CD14-positive monocyte (primary cell): ENCODE measurements around the gene ABCA12. TPM values are rescaled to one million over a fixed set of nuclear protein-coding genes. Genes with fewer than 3 reads are reported as not detected.

Experiments used
- DNase-seq, 3 donors: peaks; one replicate each; pipeline ENCODE4 v3.0.0-alpha.2; 2011 to 2022
- H2AFZ ChIP-seq: 2 replicates; pipeline ENCODE4 v1.6.0; 2012; ENCODE audit warnings: mild to moderate bottlenecking, low read depth, low read length, inconsistent platforms; ENCODE audit not compliant: insufficient read depth, poor library complexity, severe bottlenecking
- H3K27ac ChIP-seq, 2 donors: 1 replicate in 1 of 2; 2 replicates in 1 of 2; pipeline ENCODE4 v1.5.1; 2012 to 2013; ENCODE audit warnings: low read length in 2 of 2, control low read depth in 1 of 2, inconsistent platforms in 1 of 2, low read depth in 1 of 2, mild to moderate bottlenecking in 1 of 2
- H3K27me3 ChIP-seq, 2 donors: one replicate each; pipeline versions ENCODE4 v1.6.0 to v1.6.1; 2011 to 2013; ENCODE audit warnings: low read length in 2 of 2; ENCODE audit not compliant: control insufficient read depth in 2 of 2, insufficient read depth in 2 of 2
- H3K36me3 ChIP-seq, 2 donors: replicated peaks in 1 of 2; 1 replicate in 1 of 2; 2 replicates in 1 of 2; pipeline versions ENCODE4 v1.5.1 to v1.6.1; 2012 to 2013; ENCODE audit warnings: low read length in 2 of 2, control low read depth in 1 of 2, inconsistent platforms in 1 of 2, mild to moderate bottlenecking in 1 of 2; ENCODE audit not compliant: insufficient read depth in 2 of 2, control insufficient read depth in 1 of 2
- H3K4me1 ChIP-seq, 2 donors: 1 replicate in 1 of 2; 2 replicates in 1 of 2; pipeline versions ENCODE4 v1.5.1 to v1.6.1; 2012 to 2013; ENCODE audit warnings: low read length in 2 of 2, control low read depth in 1 of 2, inconsistent platforms in 1 of 2, mild to moderate bottlenecking in 1 of 2, moderate library complexity in 1 of 2; ENCODE audit not compliant: insufficient read depth in 2 of 2, control insufficient read depth in 1 of 2
- H3K4me2 ChIP-seq: replicated peaks from 2 replicates; pipeline ENCODE3; 2012; ENCODE audit warnings: low read length, moderate library complexity, mild to moderate bottlenecking; ENCODE audit not compliant: poor library complexity, severe bottlenecking; ENCODE audit errors: extremely low read depth
- H3K4me3 ChIP-seq, 3 experiments: fragments of 200-600 bp in 1 of 3; sonication (generic) in 1 of 3; replicated peaks in 1 of 3; 1 replicate in 2 of 3; 2 replicates in 1 of 3; pipeline ENCODE4 v1.5.1; 2011 to 2013; ENCODE audit warnings: low read length in 3 of 3, mild to moderate bottlenecking in 3 of 3, control low read depth in 2 of 3, low read depth in 2 of 3, inconsistent platforms in 1 of 3, moderate library complexity in 1 of 3
- H3K79me2 ChIP-seq: 2 replicates; pipeline ENCODE4 v1.6.0; 2012; ENCODE audit warnings: mild to moderate bottlenecking, control low read depth, inconsistent platforms, low read length, moderate library complexity; ENCODE audit not compliant: insufficient read depth
- H3K9ac ChIP-seq: 2 replicates; pipeline ENCODE4 v1.6.0; 2017; ENCODE audit warnings: low read length, mild to moderate bottlenecking; ENCODE audit not compliant: insufficient read depth, poor library complexity, severe bottlenecking
- H3K9me3 ChIP-seq, 2 donors: replicated peaks in 1 of 2; 1 replicate in 1 of 2; 2 replicates in 1 of 2; pipeline versions ENCODE4 v1.5.1 to v1.6.1; 2012 to 2013; ENCODE audit warnings: low read length in 2 of 2, control low read depth in 1 of 2; ENCODE audit not compliant: control insufficient read depth in 1 of 2, insufficient read depth in 1 of 2
- H4K20me1 ChIP-seq: 2 replicates; pipeline ENCODE4 v1.6.0; 2012; ENCODE audit warnings: mild to moderate bottlenecking, low read length, control low read depth, moderate library complexity; ENCODE audit not compliant: insufficient read depth
- H3K27ac Mint-ChIP-seq, 7 donors: one replicate each; pipeline ENCODE4 v1.8.0; 2020; ENCODE audit warnings: mild to moderate bottlenecking in 7 of 7, mixed read lengths in 7 of 7, moderate library complexity in 6 of 7, inconsistent platforms in 2 of 7
- H3K27me3 Mint-ChIP-seq, 3 donors: one replicate each; pipeline ENCODE4 v1.8.0; 2021 to 2022; ENCODE audit warnings: low read depth in 3 of 3, mild to moderate bottlenecking in 3 of 3, mixed read lengths in 3 of 3, moderate library complexity in 3 of 3, inconsistent platforms in 1 of 3
- H3K36me3 Mint-ChIP-seq, 2 donors: one replicate each; pipeline ENCODE4 v1.8.0; 2020; ENCODE audit warnings: mixed read lengths in 2 of 2, inconsistent platforms in 1 of 2, mild to moderate bottlenecking in 1 of 2
- H3K4me1 Mint-ChIP-seq: one replicate; pipeline ENCODE4 v1.8.0; 2020; ENCODE audit warnings: mild to moderate bottlenecking, mixed read lengths
- H3K4me3 Mint-ChIP-seq, 2 donors: one replicate each; pipeline ENCODE4 v1.8.0; 2020; ENCODE audit warnings: mild to moderate bottlenecking in 2 of 2, mixed read lengths in 2 of 2, moderate library complexity in 1 of 2
- H3K9me3 Mint-ChIP-seq, 7 donors: one replicate each; pipeline ENCODE4 v1.8.0; 2020 to 2022; ENCODE audit warnings: mixed read lengths in 7 of 7, mild to moderate bottlenecking in 6 of 7, moderate library complexity in 6 of 7, inconsistent platforms in 2 of 7
- WGBS: methylation state at CpG from one replicate; pipeline ENCODE4 v1.1.5; 2013; ENCODE audit warnings: missing lambda C conversion rate; ENCODE audit not compliant: insufficient coverage; 5-methylcytosine and 5-hydroxymethylcytosine counted together
- intact Hi-C, 2 donors: fragments of 100-400 bp; cut with micrococcal nuclease; formaldehyde crosslinking; loops; one replicate each; pipeline versions ENCODE4 v1.15.0 to v1.15.1; 2023
- polyA plus RNA-seq, 3 donors: library from polyadenylated mRNA; depleted of rRNA in 1 of 3; unstranded in 2 of 3; stranded (reverse) in 1 of 3; fragments of 300-500 nt in 2 of 3; fragments of >200 nt in 1 of 3; fragmentation: Illumina TruSeq in 2 of 3; gene quantifications; 1 replicate in 2 of 3; 2 replicates in 1 of 3; pipeline ENCODE4 v1.2.3, GENCODE V29; 2012 to 2021
- TF ChIP-seq, protein P1 (sequence below): fragments of 200-600 bp; IDR thresholded peaks from one replicate; pipeline ENCODE4 v1.8.0; 2022; ENCODE audit warnings: antibody characterized with exemption, mild to moderate bottlenecking

ABCA12 gene
- polyA plus RNA-seq, 3 donors, result not detected

DNA sequence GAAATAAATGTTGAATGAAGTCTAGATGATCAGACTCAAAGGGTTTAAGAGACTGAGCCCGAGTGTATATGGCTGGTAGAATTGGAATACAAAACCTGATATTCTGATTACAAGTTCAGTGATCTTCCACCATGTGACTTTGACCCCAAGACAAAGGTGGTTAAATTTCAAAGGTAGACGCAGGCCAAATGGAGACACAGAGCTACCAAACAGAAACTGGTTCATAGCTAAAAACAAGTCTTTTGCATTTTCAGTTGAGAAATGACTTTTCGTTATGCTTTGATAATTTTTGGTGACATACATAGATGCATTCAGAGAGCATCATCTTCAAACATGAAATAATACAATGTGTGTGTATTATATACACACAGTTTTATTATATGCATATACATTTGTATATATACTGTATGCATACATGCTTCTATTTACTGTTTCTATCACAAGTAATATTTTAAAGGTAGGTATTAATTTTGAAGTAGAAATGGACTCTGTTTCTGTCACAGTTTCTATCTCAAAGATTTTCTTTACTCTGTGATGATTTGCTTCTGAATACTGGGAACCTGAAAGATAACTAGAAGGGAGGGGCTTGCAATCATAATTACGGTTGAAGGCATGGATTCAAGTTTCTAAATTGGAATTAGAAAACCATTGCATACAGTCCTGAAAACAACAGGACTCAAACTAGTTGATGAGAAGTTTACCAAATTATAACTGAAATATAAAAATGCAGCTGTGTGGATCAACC, 142.3 kb downstream of the ABCA12 start:
- Histone ChIP-seq H3K36me3 (no peaks in the 10 kb centered on the region), H3K79me2 (no peaks in the 10 kb centered on the region), H3K4me2 (no peak overlapping the region), H3K27ac (no peak overlapping the region), H3K27me3 (no peaks in the 10 kb centered on the region), H3K4me3 (no peak overlapping the region), H3K9me3 (no peaks in the 10 kb centered on the region), H2AFZ (no peak overlapping the region), H3K4me1 (no peaks in the 10 kb centered on the region), H3K9ac (no peak overlapping the region), H4K20me1 (no peaks in the 10 kb centered on the region)
- H3K9me3 Mint-ChIP-seq, result peaks cover 0 to 6% (median 0%) of the 10 kb centered on the region in 7 donors
- TF ChIP-seq, protein P1, sequence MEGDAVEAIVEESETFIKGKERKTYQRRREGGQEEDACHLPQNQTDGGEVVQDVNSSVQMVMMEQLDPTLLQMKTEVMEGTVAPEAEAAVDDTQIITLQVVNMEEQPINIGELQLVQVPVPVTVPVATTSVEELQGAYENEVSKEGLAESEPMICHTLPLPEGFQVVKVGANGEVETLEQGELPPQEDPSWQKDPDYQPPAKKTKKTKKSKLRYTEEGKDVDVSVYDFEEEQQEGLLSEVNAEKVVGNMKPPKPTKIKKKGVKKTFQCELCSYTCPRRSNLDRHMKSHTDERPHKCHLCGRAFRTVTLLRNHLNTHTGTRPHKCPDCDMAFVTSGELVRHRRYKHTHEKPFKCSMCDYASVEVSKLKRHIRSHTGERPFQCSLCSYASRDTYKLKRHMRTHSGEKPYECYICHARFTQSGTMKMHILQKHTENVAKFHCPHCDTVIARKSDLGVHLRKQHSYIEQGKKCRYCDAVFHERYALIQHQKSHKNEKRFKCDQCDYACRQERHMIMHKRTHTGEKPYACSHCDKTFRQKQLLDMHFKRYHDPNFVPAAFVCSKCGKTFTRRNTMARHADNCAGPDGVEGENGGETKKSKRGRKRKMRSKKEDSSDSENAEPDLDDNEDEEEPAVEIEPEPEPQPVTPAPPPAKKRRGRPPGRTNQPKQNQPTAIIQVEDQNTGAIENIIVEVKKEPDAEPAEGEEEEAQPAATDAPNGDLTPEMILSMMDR, result no peak
- DNase-seq, result no peak
- H3K4me1 Mint-ChIP-seq, result no peaks in the 10 kb centered on the region
- no peak overlapping the region for H3K4me3 Mint-ChIP-seq
- peaks cover 0 to 1% (median 0%) of the 10 kb centered on the region in 3 donors for H3K27me3 Mint-ChIP-seq
- no peaks in the 10 kb centered on the region for H3K36me3 Mint-ChIP-seq
- WGBS, result no CpG with 5 or more reads among the region's 4 CpGs
- intact Hi-C loops, result no loop called here
- H3K27ac Mint-ChIP-seq, result no peak overlapping the region

DNA sequence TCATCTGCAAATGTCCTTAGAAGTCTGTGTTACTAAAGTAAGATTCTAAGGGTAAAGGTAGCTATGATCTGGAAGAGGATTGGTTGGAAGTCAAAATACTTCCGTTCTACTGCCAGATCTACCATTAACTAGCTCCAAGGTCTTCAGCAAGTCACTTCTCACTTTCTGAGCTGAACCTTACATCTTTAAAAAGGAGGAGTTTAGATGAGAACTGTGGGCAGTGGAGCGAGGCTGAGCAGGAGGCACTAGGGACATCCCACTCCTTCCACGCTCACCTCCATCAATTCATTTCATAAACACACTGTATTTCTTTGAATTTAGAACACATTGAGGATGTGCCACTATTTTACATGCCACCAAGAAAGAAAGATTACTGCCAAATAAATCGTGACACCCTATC, 143.0 kb downstream of the ABCA12 start:
- Histone ChIP-seq H3K79me2 (no peaks in the 10 kb centered on the region), H3K4me3 (no peak overlapping the region), H3K9ac (no peak overlapping the region), H3K27me3 (no peaks in the 10 kb centered on the region), H3K36me3 (no peaks in the 10 kb centered on the region), H3K4me2 (no peak overlapping the region), H3K4me1 (no peaks in the 10 kb centered on the region), H4K20me1 (no peaks in the 10 kb centered on the region), H3K9me3 (no peaks in the 10 kb centered on the region), H2AFZ (no peak overlapping the region), H3K27ac (no peak overlapping the region)
- H3K4me1 Mint-ChIP-seq, result no peaks in the 10 kb centered on the region
- no peak overlapping the region for H3K4me3 Mint-ChIP-seq
- no CpG with 5 or more reads among the region's 4 CpGs for WGBS
- intact Hi-C loops, result no loop called here
- no peak for DNase-seq
- no peak overlapping the region for H3K27ac Mint-ChIP-seq
- H3K36me3 Mint-ChIP-seq, result no peaks in the 10 kb centered on the region
- peaks cover 0 to 6% (median 0%) of the 10 kb centered on the region in 7 donors for H3K9me3 Mint-ChIP-seq
- peaks cover 0 to 1% (median 0%) of the 10 kb centered on the region in 3 donors for H3K27me3 Mint-ChIP-seq
- TF ChIP-seq, protein P1, result no peak
